B cell (primary cell): Measurements from ENCODE around the gene FER. TPM values are rescaled to one million over a fixed set of nuclear protein-coding genes. Genes with fewer than 3 reads are reported as not detected.

Experiments
- ATAC-seq: fragments of 200-7000 bp; cut with Tn5 transposase; one replicate; pipeline ENCODE4 v1.10.0; 2021; ENCODE audit warnings: low read depth, mild to moderate bottlenecking, moderate number of reproducible peaks, moderate library complexity
- CTCF ChIA-PET: fragments of 350-600 bp; sonication (Branson Sonifier 250); formaldehyde crosslinking; loops from one replicate; lab custom pipeline; 2021; ENCODE audit warnings: antibody characterized with exemption, inconsistent platforms; lab: Charles Lee
- POLR2A ChIA-PET: fragments of 350-600 bp; sonication (Branson Sonifier 250); formaldehyde crosslinking; loops from one replicate; lab custom pipeline; 2021; ENCODE audit warnings: antibody characterized with exemption; lab: Charles Lee
- DNase-seq: peaks from one replicate; pipeline ENCODE4 v3.0.0; 2013
- H2AFZ ChIP-seq: 2 replicates; pipeline ENCODE4 v1.6.1; 2012; ENCODE audit warnings: mild to moderate bottlenecking, low read depth, low read length; ENCODE audit not compliant: insufficient read depth, poor library complexity, severe bottlenecking
- H3K27ac ChIP-seq, 2 donors: 1 replicate in 1 of 2; 2 replicates in 1 of 2; pipeline ENCODE4 v1.5.1; 2012 to 2013; ENCODE audit warnings: low read length in 2 of 2, mild to moderate bottlenecking in 2 of 2, moderate library complexity in 1 of 2
- H3K27me3 ChIP-seq, 4 experiments: fragments of 200-600 bp in 1 of 4; sonication (generic) in 1 of 4; replicated peaks in 1 of 4; 1 replicate in 2 of 4; 2 replicates in 2 of 4; pipeline versions ENCODE4 v1.6.1 to v1.7.0; 2013 to 2016; ENCODE audit warnings: low read length in 3 of 4, mild to moderate bottlenecking in 2 of 4, mixed read lengths in 1 of 4, moderate library complexity in 1 of 4; ENCODE audit not compliant: insufficient read depth in 4 of 4, control insufficient read depth in 3 of 4; ENCODE audit errors: control extremely low read depth in 1 of 4
- H3K36me3 ChIP-seq, 2 experiments: replicated peaks in 1 of 2; 1 replicate in 1 of 2; 2 replicates in 1 of 2; pipeline versions ENCODE4 v1.6.1 to v1.7.1; 2013; ENCODE audit warnings: low read length in 1 of 2; ENCODE audit not compliant: insufficient read depth in 2 of 2, control insufficient read depth in 1 of 2; ENCODE audit errors: control extremely low read depth in 1 of 2, extremely low read depth in 1 of 2
- H3K4me1 ChIP-seq, 2 donors: fragments of 200-600 bp in 1 of 2; sonication (generic) in 1 of 2; 1 replicate in 1 of 2; 2 replicates in 1 of 2; pipeline versions ENCODE4 v1.5.1 to v1.6.1; 2013 to 2017; ENCODE audit warnings: low read length in 2 of 2; ENCODE audit not compliant: control insufficient read depth in 2 of 2, insufficient read depth in 2 of 2
- H3K4me2 ChIP-seq: replicated peaks from 2 replicates; pipeline ENCODE3; 2012; ENCODE audit warnings: mild to moderate bottlenecking, low read depth, low read length; ENCODE audit not compliant: poor library complexity, severe bottlenecking
- H3K4me3 ChIP-seq, 5 experiments: fragments of 200-600 bp in 1 of 5; sonication (generic) in 1 of 5; 1 replicate in 3 of 5; 2 replicates in 2 of 5; pipeline versions ENCODE4 v1.5.1 to v1.7.0; 2011 to 2016; ENCODE audit warnings: low read length in 4 of 5, mild to moderate bottlenecking in 4 of 5, low read depth in 2 of 5, control low read depth in 1 of 5, moderate library complexity in 1 of 5; ENCODE audit not compliant: insufficient read depth in 1 of 5; ENCODE audit errors: control extremely low read depth in 1 of 5, extremely low read depth in 1 of 5
- H3K79me2 ChIP-seq: fragments of 200-600 bp; sonication (generic); one replicate; pipeline ENCODE4 v1.6.0; 2016; ENCODE audit warnings: low read length; ENCODE audit not compliant: control insufficient read depth, insufficient read depth
- H3K9ac ChIP-seq: fragments of 200-600 bp; sonication (generic); 2 replicates; pipeline ENCODE4 v1.6.1; 2017; ENCODE audit warnings: mild to moderate bottlenecking, low read length, moderate library complexity
- H3K9me3 ChIP-seq, 3 donors: one replicate each; pipeline versions ENCODE4 v1.6.1 to v1.7.1; 2013; ENCODE audit warnings: low read length in 2 of 3; ENCODE audit not compliant: control insufficient read depth in 2 of 3, insufficient read depth in 1 of 3; ENCODE audit errors: control extremely low read depth in 1 of 3
- H4K20me1 ChIP-seq: 2 replicates; pipeline ENCODE4 v1.6.0; 2012; ENCODE audit warnings: mild to moderate bottlenecking, low read length; ENCODE audit not compliant: insufficient read depth, control insufficient read depth, poor library complexity, severe bottlenecking
- H3K27ac Mint-ChIP-seq: one replicate; pipeline ENCODE4 v1.8.0; 2021; ENCODE audit warnings: mixed read lengths
- H3K27me3 Mint-ChIP-seq: one replicate; pipeline ENCODE4 v1.8.0; 2021; ENCODE audit warnings: mixed read lengths
- H3K4me1 Mint-ChIP-seq: one replicate; pipeline ENCODE4 v1.8.0; 2021; ENCODE audit warnings: mixed read lengths
- H3K4me3 Mint-ChIP-seq: one replicate; pipeline ENCODE4 v1.8.0; 2021; ENCODE audit warnings: mixed read lengths
- H3K9me3 Mint-ChIP-seq: one replicate; pipeline ENCODE4 v1.8.0; 2022; ENCODE audit warnings: mixed read lengths; ENCODE audit not compliant: insufficient read depth
- CTCF ChIP-seq: fragments of 200-600 bp; IDR thresholded peaks from one replicate; pipeline ENCODE4 v1.8.0; 2022; ENCODE audit warnings: antibody characterized with exemption, mild to moderate bottlenecking
- EZH2 ChIP-seq: IDR thresholded peaks from 2 replicates; pipeline ENCODE4 v1.6.1; 2012; ENCODE audit warnings: borderline replicate concordance, low read depth, mild to moderate bottlenecking, moderate library complexity, low read length; ENCODE audit not compliant: insufficient read depth, poor library complexity, severe bottlenecking
- WGBS: methylation state at CpG from one replicate; pipeline ENCODE4 v1.1.5; 2013; ENCODE audit warnings: missing lambda C conversion rate; ENCODE audit not compliant: insufficient coverage; 5-methylcytosine and 5-hydroxymethylcytosine counted together
- intact Hi-C: fragments of 100-400 bp; cut with micrococcal nuclease; formaldehyde crosslinking; loops from one replicate; pipeline ENCODE4 v1.10.0; 2022
- polyA plus RNA-seq: library from polyadenylated mRNA; depleted of rRNA; stranded (reverse); fragments of >200 nt; gene quantifications from 2 replicates; pipeline ENCODE4 v1.2.3, GENCODE V29; 2012
- total RNA-seq, 2 donors: library from RNA; stranded (reverse); fragments of 120-200 nt in 1 of 2; gene quantifications; 1 replicate in 1 of 2; 2 replicates in 1 of 2; pipeline versions ENCODE4 v1.2.3 to v1.2.4, GENCODE V29; 2013 to 2022

FER gene
- total and polyA plus RNA-seq, 2 donors (not counting 1 experiment from before 2014, with no cell fraction given), result 1.3 to 41.3 TPM

GRCh38 chr5:108748401-108749127, 867 bp downstream of the FER start:
- H3K27me3 Mint-ChIP-seq, result no peaks in the 10 kb centered on the region
- POLR2A ChIA-PET, result interaction anchor here (1.0 to 2.9 kb wide), 2 partner anchors 20 to 661 kb away, joined by 8 to 26 read pairs; partner anchors contain the start of gene PJA2
- Histone ChIP-seq H4K20me1 (no peaks in the 10 kb centered on the region), H2AFZ (peak overlapping the region; percentile 88), H3K79me2 (peaks cover 7% of the 10 kb centered on the region), H3K4me1 (peaks cover 14 to 17% of the 10 kb centered on the region in 2 donors), H3K4me3 (peak overlapping the region; percentile 74 to 90 (median 83)), H3K9ac (peak overlapping the region; percentile 99), H3K36me3 (no peaks in the 10 kb centered on the region), H3K27ac (peak overlapping the region; percentile 91 to 94), H3K27me3 (no peaks in the 10 kb centered on the region), H3K4me2 (peak overlapping the region; percentile 90), H3K9me3 (no peaks in the 10 kb centered on the region)
- peak; percentile 91 for ATAC-seq
- DNase-seq, result peak; percentile 98
- H3K27ac Mint-ChIP-seq, result peak overlapping the region; percentile 86
- intact Hi-C loops, result loop anchor here (1.0 to 2.0 kb wide), 6 partner anchors 20 to 1990 kb away; partner anchors contain the start of genes MAN2A1 and SLC25A46
- H3K4me1 Mint-ChIP-seq, result peaks cover 10% of the 10 kb centered on the region
- no peaks in the 10 kb centered on the region for H3K9me3 Mint-ChIP-seq
- no peak for TF ChIP-seq CTCF
- no peak for TF ChIP-seq EZH2
- H3K4me3 Mint-ChIP-seq, result peak overlapping the region; percentile 92
- CTCF ChIA-PET, result interaction anchor here (1.9 to 2.3 kb wide), 2 partner anchors 20 to 21 kb away, joined by 9 to 12 read pairs; no protein-coding TSS in a partner anchor
- WGBS, result under 1% methylated on average over 69 of the region's 69 CpGs
